CD4-positive, alpha-beta T cell (primary cell): Measurements from ENCODE around the gene FRMD8. TPM values are rescaled to one million over a fixed set of nuclear protein-coding genes. Genes with fewer than 3 reads are reported as not detected.

Experiments
- ATAC-seq: fragments of 200-7000 bp; cut with Tn5 transposase; one replicate; pipeline ENCODE4 v1.10.0; 2022; ENCODE audit warnings: mild to moderate bottlenecking; ENCODE audit not compliant: poor library complexity
- CTCF ChIA-PET: fragments of 350-600 bp; sonication (Branson Sonifier 250); formaldehyde crosslinking; loops from one replicate; lab custom pipeline; 2021; ENCODE audit warnings: antibody characterized with exemption, inconsistent platforms; lab: Charles Lee
- POLR2A ChIA-PET: fragments of 350-600 bp; sonication (Branson Sonifier 250); formaldehyde crosslinking; loops from one replicate; lab custom pipeline; 2021; ENCODE audit warnings: antibody characterized with exemption, inconsistent platforms; lab: Charles Lee
- DNase-seq, 14 experiments: peaks; one replicate each; pipeline ENCODE4 v3.0.0-alpha.2; 2013 to 2020; ENCODE audit warnings: mixed read lengths in 2 of 14
- H3K27ac ChIP-seq, 2 donors: one replicate each; pipeline versions ENCODE4 v1.5.1 to v1.7.0; 2013; ENCODE audit warnings: low read length in 2 of 2, low read depth in 1 of 2, mild to moderate bottlenecking in 1 of 2
- H3K27me3 ChIP-seq, 2 experiments: 1 replicate in 1 of 2; 2 replicates in 1 of 2; pipeline versions ENCODE4 v1.6.1 to v1.7.0; 2013; ENCODE audit warnings: low read length in 2 of 2, control low read depth in 1 of 2, mild to moderate bottlenecking in 1 of 2, moderate library complexity in 1 of 2; ENCODE audit not compliant: insufficient read depth in 2 of 2, control insufficient read depth in 1 of 2
- H3K36me3 ChIP-seq: one replicate; pipeline ENCODE4 v1.6.1; 2013; ENCODE audit warnings: low read length, control low read depth; ENCODE audit not compliant: insufficient read depth
- H3K4me1 ChIP-seq: one replicate; pipeline ENCODE4 v1.6.1; 2013; ENCODE audit warnings: low read length, control low read depth; ENCODE audit not compliant: insufficient read depth
- H3K4me3 ChIP-seq: one replicate; pipeline ENCODE4 v1.5.1; 2013; ENCODE audit warnings: mild to moderate bottlenecking, low read length, moderate library complexity
- H3K9me3 ChIP-seq, 2 experiments: 1 replicate in 1 of 2; 2 replicates in 1 of 2; pipeline versions ENCODE4 v1.6.1 to v1.7.0; 2013; ENCODE audit warnings: low read length in 2 of 2, mild to moderate bottlenecking in 2 of 2, control low read depth in 1 of 2, moderate library complexity in 1 of 2; ENCODE audit not compliant: control insufficient read depth in 1 of 2, insufficient read depth in 1 of 2
- H3K27ac Mint-ChIP-seq: one replicate; pipeline ENCODE4 v1.8.0; 2020; ENCODE audit warnings: mixed read lengths
- H3K27me3 Mint-ChIP-seq: one replicate; pipeline ENCODE4 v1.8.0; 2021; ENCODE audit warnings: mixed read lengths
- H3K36me3 Mint-ChIP-seq: one replicate; pipeline ENCODE4 v1.8.0; 2021; ENCODE audit warnings: low read depth, mixed read lengths
- H3K4me1 Mint-ChIP-seq: one replicate; pipeline ENCODE4 v1.8.0; 2021; ENCODE audit warnings: low read depth, mixed read lengths
- H3K4me3 Mint-ChIP-seq: one replicate; pipeline ENCODE4 v1.8.0; 2020; ENCODE audit warnings: mild to moderate bottlenecking, mixed read lengths
- H3K9me3 Mint-ChIP-seq: one replicate; pipeline ENCODE4 v1.8.0; 2020; ENCODE audit warnings: mixed read lengths
- intact Hi-C, 2 experiments: fragments of 100-400 bp; cut with DNase I in 1 of 2; cut with micrococcal nuclease in 1 of 2; formaldehyde crosslinking; loops; one replicate each; pipeline versions ENCODE4 v1.15.1 to v1.9.0; 2023 to 2025; cut with DNase I, micrococcal nuclease
- total RNA-seq, 174 experiments: library from RNA in 2 of 174; stranded (reverse) in 2 of 174; gene quantifications; one replicate each; pipeline ENCODE4 v1.2.3 and lab custom pipeline; 2021 to 2026
- TF ChIP-seq, protein P1 (sequence below): fragments of 200-600 bp; IDR thresholded peaks from one replicate; pipeline ENCODE4 v1.8.0; 2022; ENCODE audit warnings: antibody characterized with exemption, mild to moderate bottlenecking

Gene FRMD8
- total RNA-seq, 2 experiments from 2014 or later: 19.4 to 25.3 TPM

DNA sequence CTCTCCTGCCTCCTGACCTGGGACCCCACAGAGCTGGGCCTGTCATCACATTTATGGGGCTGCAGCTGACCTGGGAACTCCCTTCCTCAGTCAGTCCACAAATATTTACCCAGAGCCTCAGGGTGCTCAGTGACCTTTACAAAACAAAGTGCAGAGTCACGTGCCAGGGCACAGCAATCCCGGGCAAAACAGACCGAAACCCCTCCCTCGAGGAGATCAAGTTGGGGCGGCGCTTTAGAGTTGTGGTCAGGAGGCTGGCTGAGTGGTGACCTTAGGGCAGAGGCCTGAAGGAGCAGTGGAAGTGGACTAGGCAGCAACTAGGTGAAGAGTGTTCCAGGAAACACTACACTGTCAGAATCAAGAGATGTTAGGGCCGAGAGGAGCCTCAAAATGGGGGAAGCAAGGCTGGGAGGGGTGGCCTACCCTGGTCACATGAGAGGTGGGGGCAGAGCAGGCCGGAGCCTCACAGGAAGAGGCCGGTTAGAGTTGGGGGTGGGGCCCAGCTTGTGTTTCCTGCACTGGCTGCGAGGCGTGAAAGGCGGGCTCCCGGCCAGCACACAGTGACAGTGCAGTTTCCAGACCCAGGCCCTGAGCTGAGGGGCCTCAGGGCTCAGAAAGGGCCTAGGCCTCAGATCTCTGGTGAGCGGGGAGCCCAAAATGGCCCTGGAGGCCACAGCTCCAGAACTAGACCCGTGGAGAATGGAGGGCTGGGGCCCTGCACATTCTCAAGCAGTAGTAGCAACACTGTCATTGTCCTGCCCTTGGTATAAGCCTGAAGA is 32.4 kb downstream of the FRMD8 start:
- H3K4me1 Mint-ChIP-seq: peaks cover 57% of the 10 kb centered on the region
- Histone ChIP-seq H3K4me1 (peaks cover 74% of the 10 kb centered on the region), H3K4me3 (peak overlapping the region; percentile 86), H3K36me3 (peaks cover 2% of the 10 kb centered on the region), H3K27me3 (no peaks in the 10 kb centered on the region), H3K27ac (peak overlapping the region; percentile 99), H3K9me3 (no peaks in the 10 kb centered on the region)
- DNase-seq (peak in 12 of 14 experiments; percentile 56 to 94 (median 75)), ATAC-seq (peak; percentile 2)
- POLR2A ChIA-PET: interaction anchor here (1.0 to 20.7 kb wide), 14 partner anchors 8 to 440 kb away, joined by 3 to 3042 read pairs (median 10); partner anchors contain the start of genes FRMD8, MALAT1, SLC25A45 and ZNRD2
- no peaks in the 10 kb centered on the region for H3K9me3 Mint-ChIP-seq
- H3K27me3 Mint-ChIP-seq: no peaks in the 10 kb centered on the region
- H3K4me3 Mint-ChIP-seq: peak overlapping the region; percentile 92
- H3K36me3 Mint-ChIP-seq: peaks cover 26% of the 10 kb centered on the region
- H3K27ac Mint-ChIP-seq: peak overlapping the region; percentile 96
- TF ChIP-seq, protein P1, sequence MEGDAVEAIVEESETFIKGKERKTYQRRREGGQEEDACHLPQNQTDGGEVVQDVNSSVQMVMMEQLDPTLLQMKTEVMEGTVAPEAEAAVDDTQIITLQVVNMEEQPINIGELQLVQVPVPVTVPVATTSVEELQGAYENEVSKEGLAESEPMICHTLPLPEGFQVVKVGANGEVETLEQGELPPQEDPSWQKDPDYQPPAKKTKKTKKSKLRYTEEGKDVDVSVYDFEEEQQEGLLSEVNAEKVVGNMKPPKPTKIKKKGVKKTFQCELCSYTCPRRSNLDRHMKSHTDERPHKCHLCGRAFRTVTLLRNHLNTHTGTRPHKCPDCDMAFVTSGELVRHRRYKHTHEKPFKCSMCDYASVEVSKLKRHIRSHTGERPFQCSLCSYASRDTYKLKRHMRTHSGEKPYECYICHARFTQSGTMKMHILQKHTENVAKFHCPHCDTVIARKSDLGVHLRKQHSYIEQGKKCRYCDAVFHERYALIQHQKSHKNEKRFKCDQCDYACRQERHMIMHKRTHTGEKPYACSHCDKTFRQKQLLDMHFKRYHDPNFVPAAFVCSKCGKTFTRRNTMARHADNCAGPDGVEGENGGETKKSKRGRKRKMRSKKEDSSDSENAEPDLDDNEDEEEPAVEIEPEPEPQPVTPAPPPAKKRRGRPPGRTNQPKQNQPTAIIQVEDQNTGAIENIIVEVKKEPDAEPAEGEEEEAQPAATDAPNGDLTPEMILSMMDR: no peak
- intact Hi-C loops: loop anchor here in 1 of 2 experiments (5.0 kb wide), 1 partner anchor 52 kb away; no protein-coding TSS in a partner anchor
- CTCF ChIA-PET: interaction anchor here (0.7 to 7.2 kb wide), 6 partner anchors 11 to 121 kb away, joined by 3 to 82 read pairs (median 6); partner anchors contain the start of gene SLC25A45

DNA sequence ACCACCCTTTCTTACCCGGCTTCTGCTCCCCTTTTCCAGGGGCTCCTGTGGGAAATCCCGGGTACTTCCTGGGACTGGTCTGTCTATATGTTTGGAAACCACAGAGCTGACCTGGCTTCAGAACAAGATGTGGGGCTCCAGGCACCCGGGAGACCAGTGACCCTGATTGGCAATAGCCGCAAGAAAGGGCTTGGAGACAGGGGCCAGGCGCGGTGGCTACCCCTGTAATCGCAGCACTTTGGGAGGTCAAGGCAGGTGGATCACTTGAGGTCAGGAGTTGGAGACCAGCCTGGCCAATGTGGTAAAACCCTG is 33.0 kb downstream of the FRMD8 start:
- DNase-seq: peak in 1 of 14 experiments; percentile 41
- intact Hi-C loops: loop anchor here in 1 of 2 experiments (5.0 kb wide), 1 partner anchor 52 kb away; no protein-coding TSS in a partner anchor
- Mint-ChIP-seq H3K4me1 (peaks cover 61% of the 10 kb centered on the region), H3K36me3 (peaks cover 32% of the 10 kb centered on the region), H3K27me3 (no peaks in the 10 kb centered on the region), H3K4me3 (peak overlapping the region; percentile 92), H3K9me3 (no peaks in the 10 kb centered on the region), H3K27ac (peak overlapping the region; percentile 96)
- Histone ChIP-seq H3K27me3 (no peaks in the 10 kb centered on the region), H3K27ac (peak overlapping the region; percentile 99), H3K4me3 (peak overlapping the region; percentile 86), H3K36me3 (peaks cover 5% of the 10 kb centered on the region), H3K4me1 (peaks cover 74% of the 10 kb centered on the region), H3K9me3 (no peaks in the 10 kb centered on the region)
- TF ChIP-seq, protein P1: no peak
- ATAC-seq: no peak
- POLR2A ChIA-PET: interaction anchor here (1.0 to 20.7 kb wide), 13 partner anchors 8 to 440 kb away, joined by 3 to 3042 read pairs (median 6); partner anchors contain the start of genes FRMD8, MALAT1, SCYL1 and SLC25A45
- CTCF ChIA-PET: interaction anchor here (0.7 to 7.2 kb wide), 7 partner anchors 13 to 121 kb away, joined by 3 to 82 read pairs (median 6); no protein-coding TSS in a partner anchor

DNA sequence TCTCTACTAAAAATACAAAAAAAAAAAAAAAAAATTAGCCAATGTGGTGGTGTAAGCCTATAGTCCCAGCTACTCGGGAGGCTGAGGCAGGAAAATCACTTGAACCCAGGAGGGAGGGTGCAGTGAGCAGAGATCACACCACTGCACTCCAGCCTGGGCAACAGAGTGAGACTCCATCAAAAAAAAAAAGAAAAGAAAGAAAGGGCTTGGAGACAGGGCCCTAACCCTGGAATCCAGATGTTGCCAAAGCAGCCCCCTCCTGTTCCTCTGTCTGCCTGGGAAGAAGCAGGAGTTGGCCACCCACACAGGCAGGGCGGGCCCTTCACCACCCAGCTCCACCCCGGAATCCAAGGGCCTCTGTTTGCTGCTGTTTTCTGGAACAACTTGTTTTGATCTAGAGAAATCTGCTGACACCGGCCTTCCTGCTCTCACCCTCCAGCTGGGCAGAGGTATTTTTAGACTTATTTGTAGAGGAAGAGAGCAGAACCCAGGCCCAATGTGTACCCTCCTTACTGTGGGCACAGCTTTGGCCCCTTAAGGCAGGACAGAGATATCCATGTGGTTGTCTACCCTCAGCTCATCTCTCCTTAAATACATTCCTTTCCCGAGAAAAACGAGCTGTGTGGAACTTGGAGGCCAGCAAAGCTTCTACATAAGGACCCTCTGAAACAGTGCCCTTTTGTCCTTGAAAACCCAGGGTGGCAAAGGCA is 33.5 kb downstream of the FRMD8 start:
- peaks cover 63% of the 10 kb centered on the region for H3K4me1 Mint-ChIP-seq
- ChIA-PET CTCF (interaction anchor here (1.2 to 7.2 kb wide), 7 partner anchors 13 to 120 kb away, joined by 3 to 82 read pairs (median 6); no protein-coding TSS in a partner anchor), POLR2A (interaction anchor here (0.8 to 20.7 kb wide), 19 partner anchors 7 to 439 kb away, joined by 3 to 3042 read pairs (median 5); partner anchors contain the start of genes FRMD8, MALAT1, PCNX3 and RELA)
- H3K27ac Mint-ChIP-seq: peak overlapping the region; percentile 96
- ATAC-seq: no peak
- intact Hi-C loops: loop anchor here in 1 of 2 experiments (5.0 kb wide), 1 partner anchor 53 kb away; no protein-coding TSS in a partner anchor
- TF ChIP-seq, protein P1: no peak
- Histone ChIP-seq H3K27ac (peak overlapping the region; percentile 99), H3K9me3 (no peaks in the 10 kb centered on the region), H3K27me3 (no peaks in the 10 kb centered on the region), H3K4me3 (peak overlapping the region; percentile 86), H3K36me3 (peaks cover 5% of the 10 kb centered on the region), H3K4me1 (peaks cover 74% of the 10 kb centered on the region)
- H3K27me3 Mint-ChIP-seq: no peaks in the 10 kb centered on the region
- peak overlapping the region; percentile 92 for H3K4me3 Mint-ChIP-seq
- H3K9me3 Mint-ChIP-seq: no peaks in the 10 kb centered on the region
- peak in 13 of 14 experiments; percentile 39 to 91 (median 65) for DNase-seq
- H3K36me3 Mint-ChIP-seq: peaks cover 37% of the 10 kb centered on the region
